Fibroblast of gingiva (primary cell): ENCODE measurements around the gene ZDHHC18.
A peak's percentile ranks its signal among the peaks of the same experiment; 100 is the strongest.
"Not testable (repeated sequence)": the region's sequence is repeated elsewhere in the genome, so short reads cannot be mapped to it uniquely, and the experiment has no call there.

Experiments used
- DNase-seq: peaks from one replicate; pipeline ENCODE4 v3.0.0-alpha.2; 2011; ENCODE audit warnings: low read depth

ZDHHC18 gene

DNA sequence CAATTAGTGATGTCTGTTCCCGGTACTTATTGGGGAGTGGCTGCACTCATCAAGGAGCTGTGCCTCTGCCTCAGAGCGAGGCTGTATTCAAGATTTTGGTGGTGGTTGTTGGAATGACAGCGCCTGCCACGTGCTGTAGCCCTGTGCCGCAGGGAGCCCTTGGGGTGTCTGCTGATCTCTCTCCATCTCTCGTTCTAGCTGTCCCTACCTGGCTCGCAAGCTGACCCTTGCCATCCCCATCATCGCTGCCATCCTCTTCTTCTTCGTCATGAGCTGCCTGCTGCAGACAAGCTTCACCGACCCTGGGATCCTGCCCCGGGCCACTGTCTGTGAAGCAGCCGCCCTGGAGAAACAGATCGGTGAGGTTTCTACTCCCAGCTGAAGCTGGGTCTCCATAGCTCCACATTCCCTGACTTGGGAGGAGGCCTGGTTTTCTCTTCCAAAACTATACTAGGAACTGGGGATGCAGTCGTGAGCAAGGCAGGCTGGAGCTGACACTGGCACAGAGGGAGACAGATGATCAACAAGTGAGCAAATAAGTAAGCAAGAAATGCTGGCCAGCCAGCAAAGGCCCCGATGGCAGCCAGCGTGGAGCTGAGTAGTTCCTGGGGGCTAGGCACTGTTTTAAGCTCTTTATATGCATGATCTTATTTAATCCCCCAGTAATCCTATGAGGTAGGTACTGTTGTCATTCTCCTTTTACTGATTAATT, 5.9 kb downstream of the ZDHHC18 start:
- DNase-seq, result no peak

DNA sequence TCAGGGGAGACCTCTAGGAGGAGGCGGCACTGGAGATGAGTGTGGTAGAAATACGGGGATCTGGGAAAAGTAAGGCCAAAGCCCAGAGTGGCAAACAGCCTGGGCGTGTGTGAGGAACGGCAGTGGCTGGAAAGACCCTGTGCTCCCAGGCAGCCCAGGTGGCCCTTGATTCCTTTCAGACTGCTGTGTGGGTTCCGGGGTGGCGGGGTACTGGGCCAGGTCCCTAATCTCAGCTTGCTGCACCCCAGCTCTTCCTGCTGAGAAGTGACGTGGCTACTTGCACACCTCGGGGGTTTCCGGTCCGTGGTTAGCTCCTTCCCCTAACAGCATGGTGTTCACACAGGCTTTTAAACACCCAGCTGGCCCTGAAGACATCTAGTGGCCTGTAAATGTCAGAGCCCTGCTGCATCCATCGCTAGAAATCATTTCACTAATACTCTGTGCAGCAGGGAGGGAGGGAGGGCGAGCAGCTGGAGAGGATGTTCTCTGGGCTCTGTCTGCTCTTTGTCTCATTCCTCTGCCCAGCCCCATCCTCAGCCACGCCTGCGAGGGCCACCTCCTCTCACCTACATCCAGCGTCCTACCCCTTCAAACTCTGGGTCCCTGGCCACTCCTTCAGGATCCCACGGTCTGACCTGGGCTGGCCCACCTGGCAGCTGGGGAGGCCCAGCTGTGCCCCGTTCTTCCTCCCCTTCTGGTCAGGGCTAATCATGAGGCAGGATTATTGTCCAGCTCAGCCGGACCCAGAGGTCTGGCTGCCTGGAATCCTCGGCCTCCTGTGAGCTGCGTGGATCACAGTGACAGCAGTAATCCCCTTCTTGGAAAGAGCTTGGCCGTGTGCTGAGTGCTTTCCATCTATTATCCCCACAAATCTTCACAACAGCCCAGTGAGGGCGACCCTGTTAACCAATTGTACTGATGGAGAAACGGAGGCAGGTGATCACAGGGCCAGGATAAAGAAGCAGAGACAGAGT, 7.2 kb downstream of the ZDHHC18 start:
- DNase-seq, result no peak

DNA sequence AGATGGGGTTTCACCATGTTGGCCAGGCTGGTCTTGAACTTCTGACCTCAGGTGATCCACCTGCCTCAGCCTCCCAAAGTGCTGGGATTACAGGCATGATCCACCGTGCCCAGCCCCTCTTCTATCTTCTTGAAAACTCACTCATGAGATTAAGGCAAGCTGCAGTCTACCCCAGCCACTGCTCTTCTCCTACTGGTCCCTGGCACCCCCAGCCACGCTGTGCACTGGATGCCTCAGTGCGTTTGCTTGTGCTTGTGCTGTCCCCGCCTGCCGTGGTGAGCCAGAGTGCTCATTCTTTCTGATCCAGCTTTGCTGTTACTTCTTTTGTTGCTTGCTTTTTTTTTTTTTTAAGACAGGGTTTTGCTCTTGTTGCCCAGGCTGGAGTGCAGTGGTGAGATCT, 11.2 kb downstream of the ZDHHC18 start:
- DNase-seq, result not testable (repeated sequence)

DNA sequence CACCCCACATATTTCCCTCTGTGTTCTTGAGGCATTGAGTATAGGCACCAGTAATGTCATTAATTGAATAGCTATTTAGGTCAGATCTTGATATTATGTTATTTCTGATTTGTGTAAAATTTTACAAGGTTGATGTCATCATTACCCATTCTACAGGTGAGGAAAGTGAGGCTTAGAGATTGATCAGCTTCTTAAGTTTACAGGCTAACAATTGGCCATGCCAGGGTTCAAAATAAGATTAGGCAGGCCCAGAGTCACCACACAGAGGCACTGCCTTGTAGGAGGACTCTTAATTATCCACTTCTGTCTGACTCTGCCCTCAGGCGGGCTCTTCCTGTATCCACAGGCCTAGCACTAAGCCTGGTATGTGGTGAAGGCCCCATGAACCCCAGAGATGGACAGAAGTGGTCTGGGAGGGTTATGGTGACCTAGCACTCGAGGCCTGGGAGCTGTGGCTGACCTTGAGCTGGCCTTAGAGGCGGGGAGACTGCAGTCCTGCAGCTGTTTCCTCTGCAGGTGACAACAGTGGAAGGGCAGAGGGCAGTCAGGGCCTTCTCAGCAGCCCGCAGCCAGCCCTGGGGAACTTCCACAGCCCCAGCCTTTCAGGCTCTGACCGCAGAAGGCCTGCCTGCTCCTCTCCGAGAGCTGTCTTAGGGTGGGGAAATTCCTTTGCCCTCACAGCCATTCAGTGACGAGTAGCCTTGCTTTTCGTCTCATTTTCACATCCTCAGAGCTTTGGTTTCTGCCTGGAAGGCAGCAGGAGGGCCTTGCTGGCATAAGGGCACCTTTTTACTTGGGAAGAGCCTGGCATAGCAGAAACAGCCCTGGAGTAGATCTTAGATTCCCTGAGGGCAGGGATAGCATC, 12.2 kb downstream of the ZDHHC18 start:
- no peak for DNase-seq

DNA sequence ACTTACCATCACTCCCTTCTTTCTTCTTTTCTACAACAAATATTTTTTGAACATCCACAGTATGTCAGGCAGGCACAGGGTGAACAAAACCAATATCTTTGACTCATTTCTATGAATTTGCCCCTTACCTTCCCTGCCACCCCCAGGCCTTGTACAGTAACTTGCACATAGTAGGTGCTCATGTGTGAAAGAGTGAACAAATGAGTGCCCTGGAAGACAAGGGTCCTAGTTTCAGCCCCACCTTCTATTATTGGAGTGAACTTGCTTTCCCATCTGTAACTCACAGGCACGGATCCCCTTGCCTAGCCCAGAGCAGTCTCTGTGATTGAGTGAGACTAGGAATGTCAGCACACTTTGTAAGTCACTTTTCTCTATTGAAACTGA, 12.8 kb downstream of the ZDHHC18 start:
- DNase-seq, result no peak

DNA sequence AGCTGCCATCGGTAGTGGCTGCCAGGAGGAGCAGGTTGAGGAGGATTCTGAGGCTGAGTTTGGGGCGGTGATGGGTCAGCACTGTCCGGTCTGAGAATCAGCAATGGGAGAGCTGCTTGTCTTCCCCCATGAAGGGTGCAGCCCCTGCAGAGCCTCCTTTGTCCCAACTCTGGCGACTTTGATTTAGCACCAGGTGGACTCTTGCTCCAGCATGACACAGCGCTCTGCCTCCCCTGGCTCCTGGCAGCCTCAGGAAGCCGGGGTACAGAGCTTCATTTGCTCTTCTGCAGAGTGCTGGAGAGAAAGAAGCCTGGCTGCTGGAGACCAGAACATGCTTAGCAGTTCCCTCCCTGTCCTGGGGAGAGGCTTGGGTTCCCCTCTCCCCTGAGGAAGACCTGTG, 13.3 kb downstream of the ZDHHC18 start:
- no peak for DNase-seq

DNA sequence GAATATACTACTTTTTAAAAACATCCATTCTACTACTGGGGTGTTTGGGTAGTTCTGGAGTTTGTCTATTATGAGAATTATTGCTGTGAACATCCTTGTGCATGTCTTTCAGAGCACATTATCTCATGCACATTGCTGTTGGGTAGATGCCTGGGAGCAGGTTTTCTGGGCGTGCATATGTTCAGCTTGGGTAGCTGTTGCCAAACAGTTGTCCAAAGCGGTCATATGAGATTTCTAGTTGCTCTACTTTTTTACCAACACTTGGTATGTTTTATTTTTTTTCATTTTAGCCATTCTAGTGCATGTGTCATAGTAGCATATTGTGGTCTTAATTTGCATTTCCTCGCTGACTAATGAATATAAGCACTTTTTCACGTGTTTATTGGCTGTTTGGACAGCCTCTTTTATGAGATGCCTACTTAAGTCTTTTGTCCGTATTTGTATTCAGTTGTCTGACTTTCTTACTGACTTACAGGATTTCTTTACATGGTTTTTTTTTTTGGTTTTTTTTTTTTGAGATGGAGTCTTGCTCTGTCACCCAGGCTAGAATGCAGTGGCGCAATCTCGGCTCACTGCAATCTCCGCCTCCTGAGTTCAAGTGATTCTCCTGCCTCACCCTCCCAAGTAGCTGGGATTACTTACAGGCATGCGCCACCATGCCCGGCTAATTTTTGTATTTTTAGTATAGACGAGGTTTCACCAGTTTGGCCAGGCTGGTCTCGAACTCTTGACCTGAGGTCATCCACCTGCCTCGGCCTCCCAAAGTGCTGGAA, 18.1 kb downstream of the ZDHHC18 start:
- no peak for DNase-seq

DNA sequence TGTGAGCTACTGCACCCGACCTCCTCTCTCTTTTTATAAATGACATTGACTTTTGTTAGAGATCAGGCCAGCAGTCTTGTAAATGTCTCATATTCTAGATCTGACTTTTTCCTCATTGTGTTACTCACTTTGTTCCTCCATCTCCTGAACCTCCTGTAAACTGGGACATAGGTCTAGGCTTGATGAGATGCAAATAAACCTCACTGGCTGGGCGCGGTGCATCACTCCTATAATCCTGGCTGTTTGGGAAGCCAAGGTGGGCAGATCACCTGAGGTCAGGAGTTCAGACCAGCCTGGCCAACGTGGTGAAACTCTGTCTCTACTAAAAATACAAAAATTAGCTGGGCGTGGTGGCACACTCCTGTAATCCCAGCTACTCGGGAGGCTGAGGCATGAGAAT, 21.3 kb downstream of the ZDHHC18 start:
- DNase-seq, result not testable (repeated sequence)

DNA sequence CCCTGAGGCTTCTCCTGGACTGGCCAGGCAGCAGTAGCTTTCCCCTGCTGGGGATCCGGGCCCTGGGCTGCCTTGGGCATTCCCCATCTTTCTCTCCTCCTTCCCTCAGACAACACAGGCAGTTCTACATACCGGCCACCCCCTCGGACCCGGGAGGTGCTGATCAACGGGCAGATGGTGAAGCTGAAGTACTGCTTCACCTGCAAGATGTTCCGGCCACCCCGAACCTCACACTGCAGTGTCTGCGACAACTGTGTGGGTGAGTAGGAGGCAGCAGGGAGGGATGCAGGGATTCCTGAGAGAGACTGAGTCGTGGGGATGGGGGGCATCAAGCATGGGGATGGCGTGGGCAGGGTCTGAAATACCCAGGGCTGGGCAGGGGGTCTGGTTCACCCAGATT, 22.0 kb downstream of the ZDHHC18 start:
- DNase-seq, result no peak

DNA sequence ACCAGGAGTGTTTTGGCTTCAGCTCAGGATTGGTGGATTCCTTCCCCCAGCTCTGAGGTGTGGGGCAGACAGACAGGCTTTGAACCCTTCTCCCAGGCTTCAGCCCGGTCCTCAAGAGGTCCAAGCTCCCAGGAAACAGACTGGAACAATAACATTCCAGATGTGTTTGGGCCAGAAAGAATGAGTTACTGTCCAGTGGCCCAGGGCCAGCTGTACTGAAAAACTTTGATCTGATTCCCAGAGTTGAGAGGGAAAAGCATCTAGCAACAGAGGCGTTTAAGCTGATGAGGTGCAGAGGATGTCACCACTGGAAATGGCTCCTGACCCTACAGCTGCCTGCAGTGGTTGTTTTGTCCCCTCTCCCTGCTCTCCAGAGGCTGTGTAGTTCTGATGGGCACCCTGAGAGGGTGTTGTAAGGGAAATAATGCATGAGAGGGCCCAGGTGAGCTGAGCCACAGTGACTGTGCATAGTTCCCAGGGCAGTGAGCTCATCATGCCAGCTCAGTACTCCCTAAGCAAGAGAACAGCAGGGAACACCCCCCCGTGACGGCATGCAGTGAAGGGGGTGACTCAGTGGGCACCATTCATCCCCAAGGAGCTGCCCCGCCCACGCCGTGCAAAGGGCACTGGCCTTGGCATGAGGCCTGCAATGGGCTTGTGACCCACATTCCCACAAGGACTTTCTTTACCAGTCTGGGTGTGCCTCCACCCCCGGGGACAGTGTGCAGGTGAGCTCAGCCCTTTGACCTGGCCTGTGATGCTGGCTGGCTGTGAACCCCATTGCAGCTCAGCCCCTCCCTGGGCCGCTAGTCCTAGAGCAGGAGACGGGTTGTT, 22.7 kb downstream of the ZDHHC18 start:
- peak; percentile 72 for DNase-seq

DNA sequence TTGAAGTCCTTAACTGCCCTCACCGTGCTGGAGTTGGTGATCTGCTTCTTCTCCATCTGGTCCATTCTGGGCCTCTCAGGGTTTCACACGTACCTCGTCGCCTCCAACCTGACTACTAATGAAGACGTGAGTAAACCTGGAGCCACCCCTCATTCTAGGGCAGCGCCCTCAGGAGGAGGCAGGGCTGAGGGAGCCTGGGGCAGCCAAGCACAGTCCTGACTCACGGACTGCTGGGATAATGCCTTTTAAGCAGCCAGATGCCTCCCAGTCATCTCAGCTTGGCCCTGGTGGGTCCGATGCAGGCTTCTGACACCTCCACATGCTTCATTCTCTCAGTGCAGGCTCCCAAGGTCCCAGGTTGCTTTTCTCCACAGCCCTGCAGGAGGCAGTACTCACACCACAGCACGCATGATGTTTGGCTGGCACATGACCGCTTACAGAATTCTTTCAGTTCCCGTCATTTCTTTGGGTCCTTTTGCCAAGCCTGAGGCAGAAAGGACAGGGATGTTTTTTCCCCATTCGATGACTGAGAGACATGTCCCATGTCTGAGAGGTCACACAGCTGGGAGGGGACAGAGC, 24.7 kb downstream of the ZDHHC18 start:
- no peak for DNase-seq

DNA sequence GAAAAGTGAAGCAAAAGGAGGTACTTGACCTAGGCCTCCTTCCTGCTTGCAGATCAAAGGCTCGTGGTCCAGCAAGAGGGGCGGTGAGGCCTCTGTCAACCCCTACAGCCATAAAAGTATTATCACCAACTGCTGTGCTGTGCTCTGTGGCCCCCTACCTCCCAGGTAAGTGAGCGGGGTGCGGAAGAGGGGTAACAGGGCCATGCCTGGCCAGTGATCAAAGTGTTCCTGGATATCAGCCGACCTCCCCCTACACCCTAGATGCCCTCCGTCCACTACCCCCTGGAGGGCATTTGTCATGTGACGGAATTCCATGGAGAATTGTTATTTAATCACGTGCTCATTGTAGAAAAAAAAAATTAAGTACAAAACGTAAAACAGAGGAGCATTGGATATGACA, 26.2 kb downstream of the ZDHHC18 start:
- DNase-seq, result no peak

DNA sequence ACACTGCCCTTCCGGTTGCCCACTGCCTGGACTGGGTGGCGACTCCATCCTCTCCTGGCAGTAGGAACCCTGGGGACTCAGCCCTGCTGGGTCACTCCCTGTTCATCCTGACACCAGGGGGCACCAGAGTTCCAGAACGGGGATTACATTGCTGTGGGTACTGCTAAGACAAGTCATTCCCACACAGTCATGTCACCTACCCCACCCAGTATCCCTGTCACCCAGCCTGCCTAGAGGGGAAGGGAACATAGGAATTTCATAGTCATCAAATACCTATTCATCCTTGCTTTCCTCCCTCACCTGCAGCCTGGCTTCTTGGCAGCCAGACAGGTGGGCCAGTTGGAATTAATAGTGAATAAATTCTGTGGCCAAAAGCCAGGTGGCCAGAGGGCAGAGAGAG, 26.7 kb downstream of the ZDHHC18 start:
- DNase-seq, result peak; percentile 70

DNA sequence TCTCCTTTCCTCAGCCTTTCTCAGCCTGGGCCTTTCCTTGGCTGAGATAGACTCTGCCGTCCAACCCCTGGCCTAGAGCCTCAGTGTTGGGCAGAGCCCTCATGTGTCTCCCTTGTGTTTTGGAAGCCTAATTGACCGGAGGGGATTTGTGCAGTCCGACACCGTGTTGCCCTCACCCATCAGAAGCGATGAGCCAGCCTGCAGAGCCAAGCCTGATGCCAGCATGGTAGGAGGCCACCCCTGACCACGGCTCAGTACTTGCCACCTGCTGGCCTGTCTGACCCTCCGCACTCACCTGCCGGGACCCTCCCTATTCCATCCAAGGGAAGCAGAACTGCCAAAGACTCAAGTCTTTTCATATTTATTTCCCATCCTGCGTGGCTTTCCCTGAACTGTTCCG, 27.1 kb downstream of the ZDHHC18 start:
- no peak for DNase-seq

DNA sequence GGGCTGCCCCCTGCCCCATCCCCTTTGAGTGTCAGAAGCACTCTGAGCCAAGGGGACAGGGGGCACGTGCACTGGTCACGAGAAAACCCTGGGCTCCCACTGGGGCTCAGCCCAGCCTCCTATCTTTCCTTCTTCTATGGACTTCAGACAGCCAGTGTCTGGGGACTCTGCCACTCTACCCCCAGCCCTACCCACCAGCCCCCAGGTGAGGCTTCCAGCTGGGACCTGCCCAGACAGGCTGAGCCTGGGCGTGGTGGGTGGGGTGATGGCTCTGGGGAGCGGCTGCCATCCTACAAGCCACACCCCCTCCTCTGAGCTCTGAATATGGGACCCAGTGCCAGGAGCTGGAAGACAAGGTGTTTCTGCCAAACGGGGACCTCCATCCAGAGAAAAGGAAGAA, 28.4 kb downstream of the ZDHHC18 start:
- DNase-seq, result no peak

DNA sequence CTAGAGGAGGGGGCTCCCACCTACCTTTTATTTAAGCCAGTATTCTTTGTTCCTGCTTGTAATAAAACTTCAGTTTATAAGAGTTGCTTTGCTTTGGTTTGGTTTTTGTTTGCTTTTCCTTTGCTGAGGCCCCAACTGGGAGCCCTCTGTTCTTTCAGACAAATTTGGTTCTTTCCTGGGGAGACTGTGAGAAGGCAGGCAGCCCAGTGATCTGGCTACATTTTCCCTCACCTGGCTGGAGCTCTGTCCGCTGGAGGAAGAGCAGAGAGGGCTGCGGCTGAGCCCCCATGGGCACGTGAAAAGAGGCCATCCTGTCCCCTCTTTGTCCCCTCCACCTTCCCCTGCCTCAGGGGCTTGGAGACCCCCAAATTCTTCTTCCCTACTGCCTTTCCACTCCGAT, 29.1 kb downstream of the ZDHHC18 start:
- no peak for DNase-seq

DNA sequence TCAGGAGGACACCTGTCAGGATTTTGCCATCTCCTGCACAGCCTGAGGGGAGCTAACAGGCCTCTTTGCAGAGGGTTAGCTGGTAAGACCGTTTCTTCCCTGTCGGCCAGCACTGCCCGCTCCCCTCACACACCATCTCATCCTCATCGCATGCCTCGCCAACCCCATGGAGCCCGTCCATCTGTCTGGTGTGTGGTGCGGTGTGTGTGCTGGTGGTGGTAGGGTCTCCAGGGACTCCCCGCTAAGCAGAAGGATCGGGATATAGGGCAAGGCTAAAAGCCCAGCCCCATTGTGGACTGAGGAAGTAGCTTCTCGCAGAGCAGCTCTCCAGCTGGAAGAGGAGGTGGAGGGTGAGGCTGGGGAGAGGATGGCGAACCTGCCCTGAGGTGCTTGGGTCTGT, 29.7 kb downstream of the ZDHHC18 start:
- no peak for DNase-seq

DNA sequence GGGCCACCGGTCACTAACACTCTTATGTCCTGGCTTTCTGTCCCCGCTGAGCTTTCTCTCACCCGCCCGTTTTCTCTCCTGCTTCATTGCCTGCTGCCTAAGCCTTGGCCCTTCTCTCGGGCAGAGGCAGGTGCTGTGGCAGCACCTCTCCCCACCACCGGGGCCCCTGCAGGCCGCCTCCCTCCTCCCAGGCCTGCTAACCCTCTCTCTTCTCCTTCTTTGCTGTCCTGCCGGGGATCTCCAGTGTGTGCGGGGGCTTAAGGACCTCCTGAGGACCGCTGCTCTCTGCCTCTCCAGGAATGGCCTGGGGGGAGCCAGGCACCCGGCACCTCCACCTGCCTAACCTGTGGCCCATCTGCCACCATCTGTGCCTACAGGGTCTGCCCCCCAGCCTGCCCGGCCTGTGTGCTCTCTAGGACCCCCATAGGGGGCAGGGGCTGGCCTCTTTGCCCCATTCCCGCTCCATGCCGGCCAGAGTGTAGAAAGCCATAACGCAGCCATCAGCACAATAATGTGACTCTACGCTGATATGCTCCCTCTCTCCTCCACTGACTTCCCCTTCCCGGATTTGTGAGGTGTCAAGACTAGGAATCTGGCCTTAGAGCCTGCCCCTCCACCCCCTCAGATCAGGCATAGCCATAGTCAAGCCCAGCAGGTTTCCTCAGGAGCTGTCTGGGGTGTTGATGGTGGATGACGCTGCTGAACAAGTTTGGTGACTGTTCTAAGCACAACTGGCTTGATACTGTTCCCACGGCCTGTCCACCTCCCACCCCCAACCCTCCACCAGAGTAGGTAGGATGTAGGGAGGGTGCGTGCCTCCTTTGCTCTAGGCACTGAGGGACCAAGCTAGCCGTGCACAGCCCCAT, 30.3 kb downstream of the ZDHHC18 start:
- DNase-seq, result no peak

DNA sequence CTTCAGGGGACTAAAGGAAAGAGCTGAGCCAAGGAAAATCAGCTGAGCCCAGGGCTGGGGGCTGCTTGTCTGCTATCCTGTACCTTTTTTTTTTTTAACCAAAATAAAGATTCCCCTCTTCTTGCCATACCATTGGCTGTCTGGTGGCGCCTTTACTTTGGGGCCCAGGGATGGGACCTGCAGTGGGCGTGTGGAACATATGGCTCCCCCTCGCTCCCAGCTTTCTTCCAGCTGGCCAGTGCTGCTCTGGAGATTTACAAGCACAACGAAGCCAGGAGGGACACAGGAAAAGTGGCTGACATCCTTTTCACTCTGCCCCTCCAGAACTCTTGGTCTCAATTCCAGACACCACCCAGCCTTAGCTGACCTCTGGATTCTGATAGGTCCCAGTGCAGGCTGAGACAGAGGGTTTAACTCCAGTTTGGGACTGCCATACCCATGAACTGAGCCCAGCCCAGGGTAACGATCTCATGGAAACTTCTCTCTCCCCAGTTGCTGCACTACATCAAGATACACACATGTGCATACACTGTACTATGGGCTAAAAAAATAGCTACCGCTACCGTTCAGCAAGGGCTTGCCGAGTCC, 31.1 kb downstream of the ZDHHC18 start:
- no peak for DNase-seq
